GM12865 (cell line): ENCODE results near the gene AKAP13.

ENCODE experiments used
- DNase-seq: peaks from one replicate; pipeline ENCODE4 v3.0.0; 2010; ENCODE audit warnings: low read depth
- H3K4me3 ChIP-seq: 2 replicates; pipeline ENCODE4 v1.5.1; 2011; ENCODE audit warnings: mild to moderate bottlenecking, low read depth, low read length, control low read depth
- TF ChIP-seq, protein P1 (sequence below): IDR thresholded peaks from 2 replicates; pipeline ENCODE4 v1.5.1; 2011; ENCODE audit warnings: low read length, control low read depth, low read depth, inconsistent platforms; ENCODE audit not compliant: insufficient read depth; ENCODE audit errors: missing control alignments

AKAP13 gene

GRCh38 chr15:85753261-85753660, 372.9 kb downstream of the AKAP13 start:
- H3K4me3 ChIP-seq, result no peak overlapping the region
- DNase-seq, result no peak
- TF ChIP-seq, protein P1, sequence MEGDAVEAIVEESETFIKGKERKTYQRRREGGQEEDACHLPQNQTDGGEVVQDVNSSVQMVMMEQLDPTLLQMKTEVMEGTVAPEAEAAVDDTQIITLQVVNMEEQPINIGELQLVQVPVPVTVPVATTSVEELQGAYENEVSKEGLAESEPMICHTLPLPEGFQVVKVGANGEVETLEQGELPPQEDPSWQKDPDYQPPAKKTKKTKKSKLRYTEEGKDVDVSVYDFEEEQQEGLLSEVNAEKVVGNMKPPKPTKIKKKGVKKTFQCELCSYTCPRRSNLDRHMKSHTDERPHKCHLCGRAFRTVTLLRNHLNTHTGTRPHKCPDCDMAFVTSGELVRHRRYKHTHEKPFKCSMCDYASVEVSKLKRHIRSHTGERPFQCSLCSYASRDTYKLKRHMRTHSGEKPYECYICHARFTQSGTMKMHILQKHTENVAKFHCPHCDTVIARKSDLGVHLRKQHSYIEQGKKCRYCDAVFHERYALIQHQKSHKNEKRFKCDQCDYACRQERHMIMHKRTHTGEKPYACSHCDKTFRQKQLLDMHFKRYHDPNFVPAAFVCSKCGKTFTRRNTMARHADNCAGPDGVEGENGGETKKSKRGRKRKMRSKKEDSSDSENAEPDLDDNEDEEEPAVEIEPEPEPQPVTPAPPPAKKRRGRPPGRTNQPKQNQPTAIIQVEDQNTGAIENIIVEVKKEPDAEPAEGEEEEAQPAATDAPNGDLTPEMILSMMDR, result no peak

GRCh38 chr15:85753791-85754452, 373.5 kb downstream of the AKAP13 start:
- TF ChIP-seq, protein P1, result no peak
- DNase-seq, result no peak
- no peak overlapping the region for H3K4me3 ChIP-seq

GRCh38 chr15:85754989-85755388, 374.6 kb downstream of the AKAP13 start:
- DNase-seq, result no peak
- TF ChIP-seq, protein P1, result no peak
- no peak overlapping the region for H3K4me3 ChIP-seq

DNA sequence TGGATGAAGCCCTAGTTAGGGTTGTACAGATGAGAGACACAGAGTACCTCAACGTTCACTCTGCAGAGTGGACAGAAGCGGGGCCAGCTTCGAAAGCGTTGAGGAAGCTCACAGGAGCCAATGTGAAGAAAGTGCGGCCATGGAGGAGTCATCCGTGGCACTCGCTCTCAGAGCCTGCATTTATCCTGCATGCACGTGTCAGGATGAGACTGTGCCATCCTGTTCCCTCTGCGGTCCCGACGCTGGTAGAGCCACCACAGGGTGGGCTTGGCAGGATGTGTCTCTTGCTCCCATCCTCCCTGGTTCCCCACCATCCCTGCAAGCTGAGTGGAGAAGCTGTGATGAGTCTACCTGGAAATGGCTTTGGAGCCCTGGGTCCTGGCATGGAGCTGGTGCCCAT, 375.1 kb downstream of the AKAP13 start:
- H3K4me3 ChIP-seq, result no peak overlapping the region

DNA sequence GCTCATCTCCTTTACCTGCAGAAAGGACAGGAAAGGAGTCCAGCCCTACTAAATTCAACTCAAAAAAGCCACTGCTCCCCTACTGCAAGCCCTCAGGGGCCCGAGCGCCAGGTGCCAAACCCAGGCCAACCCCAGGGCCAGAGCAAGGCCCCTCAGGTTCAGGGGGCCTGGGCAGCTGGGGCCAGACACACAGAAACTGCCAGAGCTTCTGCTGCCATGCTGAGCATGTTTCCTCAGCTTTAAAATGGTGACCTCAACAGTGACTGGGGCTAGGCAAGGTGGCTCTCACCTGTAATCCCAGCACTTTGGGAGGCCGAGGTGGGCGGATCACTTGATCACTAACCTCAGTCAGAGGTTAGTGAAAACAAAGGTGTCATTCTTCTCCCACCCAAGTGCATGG, 375.5 kb downstream of the AKAP13 start:
- TF ChIP-seq, protein P1, result no peak
- no peak for DNase-seq
- H3K4me3 ChIP-seq, result no peak overlapping the region

More for the DNA sequence above, 375.1 kb downstream of the AKAP13 start:
- TF ChIP-seq, protein P1, result no peak
- no peak for DNase-seq

DNA sequence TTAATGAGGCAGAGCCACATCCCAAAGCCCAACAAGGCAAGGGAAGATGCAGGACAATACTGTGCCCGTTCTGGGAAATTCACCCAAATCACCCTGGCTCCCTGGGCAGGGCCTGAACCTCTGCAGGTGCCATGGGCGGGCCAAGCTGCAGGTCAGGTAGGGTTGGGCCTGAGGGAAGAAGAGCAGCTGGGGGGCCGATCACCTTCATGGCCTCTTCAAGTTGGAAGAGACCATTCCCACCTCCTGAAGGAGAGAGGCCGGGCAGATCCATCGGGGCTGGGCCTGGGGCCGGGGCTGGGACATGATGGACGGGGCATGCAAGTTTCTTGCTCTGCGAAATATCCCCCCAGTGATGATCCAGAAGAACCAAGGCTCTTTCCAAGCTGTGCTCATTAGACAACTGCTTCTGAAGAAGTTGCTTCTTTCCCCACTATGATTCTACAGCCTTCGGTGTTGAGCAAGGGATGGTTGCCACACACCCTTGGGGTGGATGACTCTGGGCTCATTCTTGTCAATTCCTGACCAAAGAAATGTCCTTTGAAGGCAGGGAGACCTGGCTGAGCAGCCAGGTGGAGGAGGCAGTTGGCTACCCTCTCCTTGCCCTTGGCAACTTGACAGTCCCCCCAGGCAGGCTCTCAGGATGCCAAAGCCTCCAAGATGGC, 376.1 kb downstream of the AKAP13 start:
- TF ChIP-seq, protein P1, result no peak
- no peak overlapping the region for H3K4me3 ChIP-seq
- no peak for DNase-seq
